ENCODE data around the gene ABCD3.

DNA sequence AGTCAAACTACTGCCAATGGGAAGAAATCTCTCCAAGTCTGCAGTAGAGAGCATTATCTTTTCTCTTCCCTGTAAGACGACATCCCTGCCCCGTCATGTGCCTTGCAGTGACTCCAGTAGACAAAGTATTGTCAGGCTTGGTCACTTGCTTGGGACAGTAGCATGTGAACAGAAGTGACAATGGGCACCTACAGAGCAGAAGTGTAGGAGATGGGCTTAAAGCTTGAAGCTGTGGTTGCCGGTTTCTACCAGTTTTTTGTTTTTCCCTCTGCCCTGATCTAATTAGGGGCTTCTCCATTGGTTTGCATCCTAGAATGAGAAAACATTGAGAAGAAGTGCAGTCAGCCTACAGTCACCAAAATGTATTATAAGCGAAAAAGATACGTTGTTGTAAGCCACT is 110.6 kb downstream of the ABCD3 start:
- TF ChIP-seq CTCF (IDR thresholded peaks at IDR 0.05) (no peak), POLR2A (IDR thresholded peaks at IDR 0.05) (no peak)

Data from breast epithelium (tissue), 3 donors.